Measurements from ENCODE around the gene OVCH2. TPM values are rescaled to one million over a fixed set of nuclear protein-coding genes. Genes with fewer than 3 reads are reported as not detected.
"Not testable (repeated sequence)": the region's sequence is repeated elsewhere in the genome, so short reads cannot be mapped to it uniquely, and the experiment has no call there.

Gene OVCH2
- total RNA-seq, 2 experiments from 2014 or later, result not detected

DNA sequence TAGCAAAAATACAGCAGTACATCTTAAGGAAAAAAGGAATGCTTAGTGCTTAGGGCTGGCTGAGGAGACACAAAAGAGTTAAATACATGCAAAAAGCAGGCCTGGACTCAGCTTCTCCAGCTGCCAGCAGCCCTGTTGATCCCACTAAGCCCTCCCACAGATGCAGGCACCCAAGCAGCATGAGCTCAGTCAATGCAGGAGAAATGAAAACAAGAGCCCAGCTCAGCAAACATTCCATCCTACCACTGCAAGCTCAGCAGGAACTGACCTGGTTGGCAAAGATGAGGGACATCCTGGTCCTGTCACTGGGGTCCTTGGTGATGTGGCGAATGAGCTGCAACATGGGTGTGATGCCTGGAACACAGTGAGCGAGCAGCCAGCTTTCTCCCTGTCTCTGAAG, 38.8 kb downstream of the OVCH2 start:
- Mint-ChIP-seq H3K4me3 (no peak overlapping the region), H3K27ac (no peak overlapping the region), H3K27me3 (peaks cover 14% of the 10 kb centered on the region), H3K4me1 (ENCODE audit: low read depth) (peaks cover 8% of the 10 kb centered on the region), H3K9me3 (no peaks in the 10 kb centered on the region), H3K36me3 (ENCODE audit: low read depth) (peaks cover 3% of the 10 kb centered on the region)
- CTCF ChIA-PET, result interaction anchor here (0.7 to 1.8 kb wide), 4 partner anchors 9 to 315 kb away, joined by 4 to 6 read pairs (median 5); partner anchors contain the start of gene PPFIBP2
- ATAC-seq (no peak), DNase-seq (no peak)
- POLR2A ChIA-PET, result no interaction called here
- TF ChIP-seq, protein P1, sequence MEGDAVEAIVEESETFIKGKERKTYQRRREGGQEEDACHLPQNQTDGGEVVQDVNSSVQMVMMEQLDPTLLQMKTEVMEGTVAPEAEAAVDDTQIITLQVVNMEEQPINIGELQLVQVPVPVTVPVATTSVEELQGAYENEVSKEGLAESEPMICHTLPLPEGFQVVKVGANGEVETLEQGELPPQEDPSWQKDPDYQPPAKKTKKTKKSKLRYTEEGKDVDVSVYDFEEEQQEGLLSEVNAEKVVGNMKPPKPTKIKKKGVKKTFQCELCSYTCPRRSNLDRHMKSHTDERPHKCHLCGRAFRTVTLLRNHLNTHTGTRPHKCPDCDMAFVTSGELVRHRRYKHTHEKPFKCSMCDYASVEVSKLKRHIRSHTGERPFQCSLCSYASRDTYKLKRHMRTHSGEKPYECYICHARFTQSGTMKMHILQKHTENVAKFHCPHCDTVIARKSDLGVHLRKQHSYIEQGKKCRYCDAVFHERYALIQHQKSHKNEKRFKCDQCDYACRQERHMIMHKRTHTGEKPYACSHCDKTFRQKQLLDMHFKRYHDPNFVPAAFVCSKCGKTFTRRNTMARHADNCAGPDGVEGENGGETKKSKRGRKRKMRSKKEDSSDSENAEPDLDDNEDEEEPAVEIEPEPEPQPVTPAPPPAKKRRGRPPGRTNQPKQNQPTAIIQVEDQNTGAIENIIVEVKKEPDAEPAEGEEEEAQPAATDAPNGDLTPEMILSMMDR (IDR thresholded peaks at IDR 0.05), result no peak
- intact Hi-C loops (cut with micrococcal nuclease), result no loop called here

DNA sequence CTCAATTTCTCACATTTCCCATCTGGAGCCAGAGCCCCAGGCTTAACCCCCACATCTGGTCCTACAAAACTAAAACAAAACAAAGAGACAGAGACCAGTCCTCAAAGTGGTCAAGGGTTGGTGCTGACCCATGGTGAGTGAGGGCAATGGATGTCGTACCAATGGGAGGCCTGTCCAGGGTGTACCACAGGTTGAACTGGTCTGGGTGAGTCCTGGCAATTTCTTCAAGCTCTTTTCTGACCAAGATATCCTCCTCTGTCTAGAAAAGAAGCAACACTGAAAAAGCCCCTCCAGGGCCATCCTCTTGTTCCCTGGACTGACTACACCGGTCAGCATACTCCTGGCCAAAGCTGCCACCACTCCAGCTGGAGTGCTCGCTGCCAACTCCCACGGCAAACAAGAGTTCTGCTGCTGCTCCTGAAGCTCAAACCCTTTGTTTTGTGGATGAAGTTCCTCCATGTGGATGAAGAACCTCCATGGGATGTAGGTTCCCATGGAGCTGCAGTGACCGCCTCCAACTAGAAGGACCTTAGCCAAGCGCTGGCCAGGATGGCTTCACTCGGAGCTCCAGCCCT, 39.9 kb downstream of the OVCH2 start:
- no peak overlapping the region for H3K4me3 Mint-ChIP-seq
- intact Hi-C loops (cut with micrococcal nuclease), result no loop called here
- no peaks in the 10 kb centered on the region for H3K9me3 Mint-ChIP-seq
- peaks cover 8% of the 10 kb centered on the region for H3K27me3 Mint-ChIP-seq
- H3K36me3 Mint-ChIP-seq (ENCODE audit: low read depth), result peaks cover 3% of the 10 kb centered on the region
- DNase-seq (no peak), ATAC-seq (no peak)
- TF ChIP-seq, protein P1 (IDR thresholded peaks at IDR 0.05), result no peak
- H3K27ac Mint-ChIP-seq, result no peak overlapping the region
- POLR2A ChIA-PET, result no interaction called here
- H3K4me1 Mint-ChIP-seq (ENCODE audit: low read depth), result no peaks in the 10 kb centered on the region
- CTCF ChIA-PET, result interaction anchor here (0.6 to 2.6 kb wide), 15 partner anchors 9 to 564 kb away, joined by 3 to 12 read pairs (median 4); partner anchors contain the start of gene PPFIBP2

DNA sequence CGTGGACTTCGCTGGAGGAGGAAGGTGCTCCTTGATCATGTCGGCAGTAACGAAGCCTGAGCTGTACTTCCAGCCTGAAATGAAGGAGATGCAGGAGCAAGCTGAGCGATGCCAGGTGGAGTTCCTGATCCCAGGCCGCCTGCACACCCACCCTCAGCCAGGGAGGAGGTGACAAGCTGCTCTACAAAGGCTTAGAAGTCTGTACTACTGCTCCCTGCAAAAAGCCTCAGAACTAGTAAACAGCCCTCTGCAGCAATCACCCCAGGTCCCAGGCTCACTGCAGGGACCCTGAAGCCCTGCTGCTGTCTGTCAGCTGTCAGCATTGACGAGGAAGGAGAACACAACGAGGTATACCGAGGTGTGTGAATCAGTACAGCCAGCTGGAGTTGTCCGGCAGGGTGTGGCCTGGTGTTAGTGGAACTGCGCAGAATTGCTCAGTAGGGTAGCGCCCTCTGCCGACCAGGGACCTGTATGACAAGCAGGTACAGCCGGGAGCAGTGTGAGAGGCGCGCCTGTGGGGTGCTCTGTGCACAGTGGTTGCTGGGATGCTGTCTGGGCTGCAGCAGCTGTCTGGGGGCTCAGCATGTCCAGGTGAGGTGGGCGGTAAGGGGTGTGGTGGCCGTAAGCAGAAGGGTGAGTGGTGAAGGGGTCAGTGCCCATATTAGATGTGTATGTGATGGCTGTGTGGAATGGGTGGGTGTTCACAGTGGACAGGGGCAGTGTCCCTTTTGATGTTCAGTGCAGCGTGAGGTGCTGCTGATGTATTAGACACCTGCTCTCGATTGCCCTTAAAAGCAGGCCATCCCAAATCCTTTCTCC, 40.6 kb downstream of the OVCH2 start:
- ChIA-PET CTCF (interaction anchor here (0.7 to 2.6 kb wide), 20 partner anchors 9 to 706 kb away, joined by 3 to 12 read pairs (median 4); partner anchors contain the start of gene PPFIBP2), POLR2A (no interaction called here)
- Mint-ChIP-seq H3K4me1 (ENCODE audit: low read depth) (no peaks in the 10 kb centered on the region), H3K36me3 (ENCODE audit: low read depth) (peaks cover 3% of the 10 kb centered on the region), H3K27ac (no peak overlapping the region), H3K9me3 (no peaks in the 10 kb centered on the region), H3K4me3 (no peak overlapping the region), H3K27me3 (peaks cover 8% of the 10 kb centered on the region)
- DNase-seq, result peak; percentile 78
- TF ChIP-seq, protein P1 (IDR thresholded peaks at IDR 0.05), result peak; percentile 87
- intact Hi-C loops (cut with micrococcal nuclease), result loop anchor here (2.0 kb wide), 1 partner anchor 153 kb away; the partner anchor contains the start of gene PPFIBP2
- ATAC-seq, result peak; percentile 99

DNA sequence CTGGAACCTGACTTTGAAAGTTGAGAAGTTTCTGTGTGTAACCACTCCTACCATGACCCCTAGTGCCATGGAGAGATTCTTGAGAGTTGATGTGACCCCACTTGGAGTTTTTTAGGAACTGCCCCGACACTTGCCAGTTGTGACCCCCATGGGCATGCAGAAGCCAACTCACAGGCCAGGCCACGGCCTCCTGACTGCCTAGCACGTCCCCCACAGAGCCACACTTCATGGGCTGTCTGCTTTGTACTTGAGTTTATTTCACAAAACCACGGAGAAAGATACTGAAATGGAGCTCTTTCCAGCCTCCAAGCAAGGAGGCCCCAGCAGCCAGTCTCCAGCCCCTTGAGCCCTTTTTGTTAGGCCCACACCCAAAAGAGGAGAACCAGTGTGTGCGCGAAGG, 41.4 kb downstream of the OVCH2 start:
- no peak overlapping the region for H3K27ac Mint-ChIP-seq
- peaks cover 3% of the 10 kb centered on the region for H3K36me3 Mint-ChIP-seq (ENCODE audit: low read depth)
- no peaks in the 10 kb centered on the region for H3K9me3 Mint-ChIP-seq
- ChIA-PET POLR2A (no interaction called here), CTCF (interaction anchor here (0.7 to 2.6 kb wide), 13 partner anchors 8 to 705 kb away, joined by 3 to 12 read pairs (median 4); partner anchors contain the start of gene PPFIBP2)
- peaks cover 5% of the 10 kb centered on the region for H3K27me3 Mint-ChIP-seq
- ATAC-seq, result no peak
- TF ChIP-seq, protein P1 (IDR thresholded peaks at IDR 0.05), result no peak
- no peaks in the 10 kb centered on the region for H3K4me1 Mint-ChIP-seq (ENCODE audit: low read depth)
- H3K4me3 Mint-ChIP-seq, result no peak overlapping the region
- DNase-seq, result no peak
- intact Hi-C loops (cut with micrococcal nuclease), result loop anchor here (2.0 kb wide), 1 partner anchor 152 kb away; the partner anchor contains the start of gene PPFIBP2

DNA sequence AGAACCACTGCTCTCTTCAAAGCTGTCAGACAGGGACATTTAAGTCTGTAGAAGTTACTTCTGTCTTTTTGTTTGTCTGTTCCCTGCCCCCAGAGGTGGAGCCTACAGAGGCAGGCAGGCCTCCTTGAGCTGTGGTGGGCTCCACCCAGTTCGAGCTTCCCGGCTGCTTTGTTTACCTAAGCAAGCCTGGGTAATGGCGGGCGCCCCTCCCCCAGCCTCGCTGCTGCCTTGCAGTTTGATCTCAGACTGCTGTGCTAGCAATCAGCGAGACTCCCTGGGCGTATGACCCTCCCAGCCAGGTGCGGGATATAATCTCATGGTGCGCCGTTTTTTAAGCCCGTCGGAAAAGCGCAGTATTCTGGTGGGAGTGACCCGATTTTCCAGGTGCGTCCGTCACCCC, 42.7 kb downstream of the OVCH2 start:
- H3K27me3 Mint-ChIP-seq; DNase-seq; H3K9me3 Mint-ChIP-seq; ATAC-seq; H3K27ac Mint-ChIP-seq; H3K36me3 Mint-ChIP-seq (ENCODE audit: low read depth); H3K4me1 Mint-ChIP-seq (ENCODE audit: low read depth); CTCF ChIA-PET; intact Hi-C loops (cut with micrococcal nuclease); POLR2A ChIA-PET; H3K4me3 Mint-ChIP-seq: not testable (repeated sequence)
